GM12878 (cell line): ENCODE results near the gene GP2. TPM values are rescaled to one million over a fixed set of nuclear protein-coding genes. Genes with fewer than 3 reads are reported as not detected.

Source experiments
- ATAC-seq: fragments of 200-7000 bp; cut with Tn5 transposase; 3 replicates; pipeline ENCODE4 v1.9.1; 2020; ENCODE audit warnings: mild to moderate bottlenecking, moderate library complexity
- BruUV-seq: library from RNA; stranded (reverse); fragments of 400-500 nt; replicated peaks from 2 replicates; lab custom pipeline; 2021; lab: Mats Ljungman, UMichigan
- CTCF ChIA-PET: fragments of 300-600 bp; sonication (Branson Sonifier 250); formaldehyde crosslinking; extraction: SDS; loops from one replicate; lab custom pipeline; 2021; ENCODE audit warnings: inconsistent platforms; lab: Yijun Ruan, JAX
- POLR2A ChIA-PET: fragments of 350-600 bp; formaldehyde crosslinking; extraction: SDS; loops from one replicate; lab custom pipeline; 2021; ENCODE audit warnings: inconsistent platforms; lab: Charles Lee
- RAD21 ChIA-PET: fragments of 300-600 bp; sonication (Branson Sonifier 250); formaldehyde crosslinking; loops from one replicate; lab custom pipeline; 2023; ENCODE audit warnings: antibody characterized with exemption; ENCODE audit not compliant: unreplicated experiment; lab: Charles Lee
- SMC1A ChIA-PET: fragments of 300-600 bp; sonication (Branson Sonifier 250); formaldehyde crosslinking; loops from one replicate; lab custom pipeline; 2023; ENCODE audit not compliant: unreplicated experiment, uncharacterized antibody; lab: Charles Lee
- DNase-seq: peaks from one replicate; pipeline ENCODE4 v3.0.0-alpha.2; 2011; ENCODE audit warnings: low read depth, low spot score
- FAIRE-seq: peaks from 3 replicates; lab custom pipeline; 2011; peaks lifted over from hg19 to GRCh38; lab: Jason Lieb, UNC
- H2AFZ ChIP-seq: 2 replicates; pipeline ENCODE4 v1.6.0; 2011; ENCODE audit warnings: low read depth, low read length, control low read depth; ENCODE audit not compliant: control insufficient read depth
- H3K27ac ChIP-seq: 2 replicates; pipeline ENCODE4 v1.5.1; 2011; ENCODE audit warnings: control low read depth; ENCODE audit not compliant: control insufficient read depth, insufficient read depth
- H3K27me3 ChIP-seq, 2 experiments: replicated peaks in 1 of 2; 2 replicates each; pipeline versions ENCODE4 v1.6.0 to v1.6.1; 2011; ENCODE audit warnings: low read length in 1 of 2; ENCODE audit not compliant: control insufficient read depth in 2 of 2, insufficient read depth in 2 of 2
- H3K36me3 ChIP-seq, 2 experiments: 2 replicates each; pipeline ENCODE4 v1.5.1; 2011; ENCODE audit warnings: low read length in 1 of 2; ENCODE audit not compliant: control insufficient read depth in 2 of 2, insufficient read depth in 2 of 2
- H3K4me1 ChIP-seq: 2 replicates; pipeline ENCODE4 v1.6.1; 2011; ENCODE audit warnings: mild to moderate bottlenecking, low read length, moderate library complexity, mixed read lengths; ENCODE audit not compliant: control insufficient read depth, insufficient read depth
- H3K4me2 ChIP-seq: 2 replicates; pipeline ENCODE4 v1.6.0; 2011; ENCODE audit warnings: control low read depth; ENCODE audit not compliant: control insufficient read depth, insufficient read depth
- H3K4me3 ChIP-seq: fragments of 200-600 bp; sonication (generic); 2 replicates; pipeline ENCODE4 v1.5.1; 2016
- H3K79me2 ChIP-seq: 2 replicates; pipeline ENCODE4 v1.6.0; 2011; ENCODE audit warnings: low read length; ENCODE audit not compliant: control insufficient read depth, insufficient read depth
- H3K9ac ChIP-seq: 2 replicates; pipeline ENCODE4 v1.8.0; 2011; ENCODE audit warnings: low read length, control low read depth, mixed read lengths; ENCODE audit not compliant: control insufficient read depth, insufficient read depth
- H3K9me3 ChIP-seq: replicated peaks from 3 replicates; pipeline ENCODE4 v1.5.1; 2011; ENCODE audit warnings: mild to moderate bottlenecking, low read length; ENCODE audit not compliant: control insufficient read depth, insufficient read depth
- H4K20me1 ChIP-seq: 2 replicates; pipeline ENCODE4 v1.6.0; 2011; ENCODE audit not compliant: control insufficient read depth, insufficient read depth
- CHD4 ChIP-seq: fragments of 200-600 bp; sonication (generic); IDR thresholded peaks from 2 replicates; pipeline ENCODE4 v1.6.1; 2016; ENCODE audit warnings: mild to moderate bottlenecking
- CREM ChIP-seq: IDR thresholded peaks from 2 replicates; pipeline ENCODE4 v1.6.1; 2014; ENCODE audit warnings: antibody characterized with exemption, low read depth
- GATAD2B ChIP-seq: fragments of 450-650 bp; conservative IDR thresholded peaks from 2 replicates; pipeline ENCODE4 v1.6.1; 2017; ENCODE audit warnings: low read depth, mild to moderate bottlenecking, moderate library complexity
- HCFC1 ChIP-seq: fragments of 150-350 bp; IDR thresholded peaks from 2 replicates; pipeline ENCODE4 v1.6.1; 2014; ENCODE audit warnings: low read length
- IRF5 ChIP-seq: fragments of 450-650 bp; IDR thresholded peaks from 2 replicates; pipeline ENCODE4 v1.6.1; 2017; ENCODE audit warnings: borderline replicate concordance
- KLF5 ChIP-seq: fragments of 450-650 bp; IDR thresholded peaks from 2 replicates; pipeline ENCODE4 v1.6.1; 2014; ENCODE audit warnings: mild to moderate bottlenecking; ENCODE audit not compliant: partially characterized antibody
- MTA3 ChIP-seq: IDR thresholded peaks from 2 replicates; pipeline ENCODE4 v1.6.1; 2012; ENCODE audit warnings: low read length, inconsistent platforms, borderline replicate concordance
- NFIC ChIP-seq: IDR thresholded peaks from 2 replicates; pipeline ENCODE4 v1.6.1; 2012; ENCODE audit warnings: low read depth, mild to moderate bottlenecking, inconsistent platforms, low read length, moderate library complexity
- SMAD1 ChIP-seq: fragments of 450-650 bp; IDR thresholded peaks from 2 replicates; pipeline ENCODE4 v1.6.1; 2018; ENCODE audit warnings: mild to moderate bottlenecking, low read depth; ENCODE audit not compliant: partially characterized antibody
- SREBF1 ChIP-seq: IDR thresholded peaks from 2 replicates; pipeline ENCODE4 v1.6.1; 2012; ENCODE audit warnings: mild to moderate bottlenecking, low read length
- TCF12 ChIP-seq: IDR thresholded peaks from 2 replicates; pipeline ENCODE4 v1.6.1; 2011; ENCODE audit warnings: low read depth, mild to moderate bottlenecking, low read length
- ZZZ3 ChIP-seq: IDR thresholded peaks from 2 replicates; pipeline ENCODE4 v1.6.1; 2011; ENCODE audit warnings: low read depth; ENCODE audit not compliant: control insufficient read depth, insufficient read length
- WGBS: methylation state at CpG from one replicate; pipeline ENCODE4 v1.1.6; 2016; ENCODE audit warnings: low lambda C conversion rate; ENCODE audit not compliant: insufficient replicate concordance, insufficient coverage; ENCODE audit errors: missing lambda C conversion rate; 5-methylcytosine and 5-hydroxymethylcytosine counted together
- in situ Hi-C: fragments of 300-500 bp; cut with MboI; formaldehyde crosslinking; loops from 9 replicates; pipeline ENCODE4 v1.14.3; 2018; ENCODE audit warnings: mixed read lengths
- intact Hi-C: fragments of 100-400 bp; cut with micrococcal nuclease; formaldehyde crosslinking; loops from one replicate; pipeline ENCODE4 v1.14.2; 2022; ENCODE audit not compliant: unreplicated experiment
- polyA plus RNA-seq, 11 experiments: library from polyadenylated mRNA; depleted of rRNA in 4 of 11; unstranded in 6 of 11; stranded (reverse) in 5 of 11; fragments of >200 nt; fragmentation: Nextera tagmentation in 4 of 11; fragmentation: Illumina TruSeq in 1 of 11; extraction: Ambion mirVana in 4 of 11; extraction: Trizol in 1 of 11; gene quantifications; 1 replicate in 1 of 11; 2 replicates in 10 of 11; pipeline versions ENCODE4 v1.2.1 to v1.2.3, GENCODE V29; 2011 to 2016; ENCODE audit warnings: inconsistent platforms in 2 of 11, missing spikeins in 2 of 11, low read depth in 1 of 11
- total RNA-seq, 4 experiments: library from RNA; depleted of rRNA in 3 of 4; stranded (reverse); fragments of >200 nt in 3 of 4; fragmentation: Illumina TruSeq in 1 of 4; extraction: Trizol in 1 of 4; gene quantifications; 2 replicates each; pipeline versions ENCODE4 v1.2.1 to v1.2.3, GENCODE V29; 2013 to 2021
- TF ChIP-seq, protein P1 (sequence below), 3 experiments: IDR thresholded peaks in 2 of 3; conservative IDR thresholded peaks in 1 of 3; 2 replicates each; pipeline ENCODE4 v1.5.1; 2011; ENCODE audit warnings: low read depth in 3 of 3, low read length in 3 of 3, mild to moderate bottlenecking in 3 of 3, control low read depth in 2 of 3, moderate library complexity in 2 of 3, inconsistent platforms in 1 of 3, mixed read lengths in 1 of 3; ENCODE audit not compliant: control insufficient read depth in 2 of 3, insufficient read depth in 1 of 3; ENCODE audit errors: extremely low read depth in 1 of 3
- TF ChIP-seq, protein P2 (sequence below): fragments of 450-650 bp; IDR thresholded peaks from 2 replicates; pipeline ENCODE4 v1.6.1; 2018; ENCODE audit warnings: mild to moderate bottlenecking, low read depth, moderate library complexity; ENCODE audit not compliant: partially characterized antibody

GP2 gene
- total and polyA plus RNA-seq, 10 of the 15 experiments (the other 5 are each of a cell fraction or from before 2014, with no cell fraction given) = 6.9 TPM; not detected in 9

DNA sequence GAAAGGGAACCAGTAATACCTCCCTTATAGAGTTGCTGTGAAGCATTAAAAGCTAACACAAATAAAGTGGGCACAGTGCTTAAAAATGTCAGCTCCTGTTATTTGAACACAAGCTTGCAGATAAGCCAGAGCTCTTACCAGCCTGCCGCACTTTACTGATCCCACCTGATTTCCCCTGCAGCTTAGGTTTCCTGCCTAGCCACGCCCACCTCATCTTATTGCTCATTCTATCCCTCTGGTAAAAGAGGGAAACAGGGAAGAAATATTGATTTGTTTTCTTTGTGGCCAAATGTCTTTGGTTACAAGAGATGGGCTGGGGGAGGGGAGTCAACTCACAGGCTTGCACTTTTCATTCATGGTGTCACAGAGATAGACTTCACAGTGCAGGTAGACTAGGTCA, 9.6 kb upstream of the GP2 start:
- Histone ChIP-seq H3K4me3 (no peak overlapping the region), H3K36me3 (no peaks in the 10 kb centered on the region), H2AFZ (no peak overlapping the region), H3K4me1 (no peaks in the 10 kb centered on the region), H3K9me3 (no peaks in the 10 kb centered on the region), H4K20me1 (no peaks in the 10 kb centered on the region), H3K27ac (no peak overlapping the region), H3K79me2 (no peaks in the 10 kb centered on the region), H3K27me3 (no peaks in the 10 kb centered on the region; a peak in 1 of 4 replicates), H3K4me2 (no peak overlapping the region), H3K9ac (no peak overlapping the region)
- DNase-seq (no peak), FAIRE-seq (no peak), ATAC-seq (no peak)
- in situ Hi-C loops = no loop called here
- WGBS = 50% methylated on average over 2 of the region's 2 CpGs
- POLR2A ChIA-PET = interaction anchor here (0.6 kb wide), 1 partner anchor 734 kb away, joined by 3 read pairs; no protein-coding TSS in a partner anchor
- RAD21 ChIA-PET = no interaction called here
- CTCF ChIA-PET = no interaction called here
- BruUV-seq = no TSS peak
- TF ChIP-seq, protein P1, sequence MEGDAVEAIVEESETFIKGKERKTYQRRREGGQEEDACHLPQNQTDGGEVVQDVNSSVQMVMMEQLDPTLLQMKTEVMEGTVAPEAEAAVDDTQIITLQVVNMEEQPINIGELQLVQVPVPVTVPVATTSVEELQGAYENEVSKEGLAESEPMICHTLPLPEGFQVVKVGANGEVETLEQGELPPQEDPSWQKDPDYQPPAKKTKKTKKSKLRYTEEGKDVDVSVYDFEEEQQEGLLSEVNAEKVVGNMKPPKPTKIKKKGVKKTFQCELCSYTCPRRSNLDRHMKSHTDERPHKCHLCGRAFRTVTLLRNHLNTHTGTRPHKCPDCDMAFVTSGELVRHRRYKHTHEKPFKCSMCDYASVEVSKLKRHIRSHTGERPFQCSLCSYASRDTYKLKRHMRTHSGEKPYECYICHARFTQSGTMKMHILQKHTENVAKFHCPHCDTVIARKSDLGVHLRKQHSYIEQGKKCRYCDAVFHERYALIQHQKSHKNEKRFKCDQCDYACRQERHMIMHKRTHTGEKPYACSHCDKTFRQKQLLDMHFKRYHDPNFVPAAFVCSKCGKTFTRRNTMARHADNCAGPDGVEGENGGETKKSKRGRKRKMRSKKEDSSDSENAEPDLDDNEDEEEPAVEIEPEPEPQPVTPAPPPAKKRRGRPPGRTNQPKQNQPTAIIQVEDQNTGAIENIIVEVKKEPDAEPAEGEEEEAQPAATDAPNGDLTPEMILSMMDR (IDR thresholded peaks at IDR 0.05 in 2 of 3, conservative IDR thresholded peaks at IDR 0.05 in 1 of 3; ENCODE audit: control insufficient read depth in 2 of 3, extremely low read depth in 1 of 3, insufficient read depth in 1 of 3, low read depth in 3 of 3, low read length in 3 of 3) = no peak
- TF ChIP-seq HCFC1 = no peak
- TF ChIP-seq SREBF1 = no peak
- no peak for TF ChIP-seq IRF5
- no peak for TF ChIP-seq KLF5
- no peak for TF ChIP-seq NFIC
- TF ChIP-seq TCF12 = no peak
- no peak for TF ChIP-seq CREM
- no peak for TF ChIP-seq SMAD1
- no peak for TF ChIP-seq ZZZ3
- TF ChIP-seq GATAD2B = no peak
- no peak for TF ChIP-seq MTA3
- TF ChIP-seq, protein P2, sequence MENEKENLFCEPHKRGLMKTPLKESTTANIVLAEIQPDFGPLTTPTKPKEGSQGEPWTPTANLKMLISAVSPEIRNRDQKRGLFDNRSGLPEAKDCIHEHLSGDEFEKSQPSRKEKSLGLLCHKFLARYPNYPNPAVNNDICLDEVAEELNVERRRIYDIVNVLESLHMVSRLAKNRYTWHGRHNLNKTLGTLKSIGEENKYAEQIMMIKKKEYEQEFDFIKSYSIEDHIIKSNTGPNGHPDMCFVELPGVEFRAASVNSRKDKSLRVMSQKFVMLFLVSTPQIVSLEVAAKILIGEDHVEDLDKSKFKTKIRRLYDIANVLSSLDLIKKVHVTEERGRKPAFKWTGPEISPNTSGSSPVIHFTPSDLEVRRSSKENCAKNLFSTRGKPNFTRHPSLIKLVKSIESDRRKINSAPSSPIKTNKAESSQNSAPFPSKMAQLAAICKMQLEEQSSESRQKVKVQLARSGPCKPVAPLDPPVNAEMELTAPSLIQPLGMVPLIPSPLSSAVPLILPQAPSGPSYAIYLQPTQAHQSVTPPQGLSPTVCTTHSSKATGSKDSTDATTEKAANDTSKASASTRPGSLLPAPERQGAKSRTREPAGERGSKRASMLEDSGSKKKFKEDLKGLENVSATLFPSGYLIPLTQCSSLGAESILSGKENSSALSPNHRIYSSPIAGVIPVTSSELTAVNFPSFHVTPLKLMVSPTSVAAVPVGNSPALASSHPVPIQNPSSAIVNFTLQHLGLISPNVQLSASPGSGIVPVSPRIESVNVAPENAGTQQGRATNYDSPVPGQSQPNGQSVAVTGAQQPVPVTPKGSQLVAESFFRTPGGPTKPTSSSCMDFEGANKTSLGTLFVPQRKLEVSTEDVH = no peak
- TF ChIP-seq CHD4 = no peak
- intact Hi-C loops = no loop called here
- SMC1A ChIA-PET = no interaction called here
